Skeletal muscle tissue (tissue), 4 donors: ENCODE measurements around the gene UTP3. TPM values are rescaled to one million over a fixed set of nuclear protein-coding genes. Genes with fewer than 3 reads are reported as not detected.
"Not testable (repeated sequence)": the region's sequence is repeated elsewhere in the genome, so short reads cannot be mapped to it uniquely, and the experiment has no call there.

Source experiments
- H3K27ac ChIP-seq: one replicate; pipeline ENCODE4 v1.7.0; 2013; ENCODE audit warnings: mild to moderate bottlenecking, low read depth, low read length, inconsistent platforms
- H3K27me3 ChIP-seq, 3 donors: one replicate each; pipeline ENCODE4 v1.7.0; 2013; ENCODE audit warnings: low read length in 3 of 3; ENCODE audit not compliant: control insufficient read depth in 3 of 3, insufficient read depth in 3 of 3
- H3K36me3 ChIP-seq, 3 donors: one replicate each; pipeline ENCODE4 v1.7.0; 2013; ENCODE audit warnings: low read length in 3 of 3; ENCODE audit not compliant: control insufficient read depth in 3 of 3, insufficient read depth in 3 of 3
- H3K4me1 ChIP-seq, 3 donors: one replicate each; pipeline ENCODE4 v1.7.0; 2013; ENCODE audit warnings: low read length in 3 of 3, mild to moderate bottlenecking in 3 of 3; ENCODE audit not compliant: control insufficient read depth in 3 of 3, insufficient read depth in 3 of 3
- H3K4me3 ChIP-seq, 3 donors: one replicate each; pipeline ENCODE4 v1.7.0; 2013; ENCODE audit warnings: low read length in 3 of 3
- H3K9ac ChIP-seq, 3 donors: one replicate each; pipeline ENCODE4 v1.7.0; 2013; ENCODE audit warnings: low read length in 3 of 3, mild to moderate bottlenecking in 3 of 3, moderate library complexity in 2 of 3, low read depth in 1 of 3
- H3K9me3 ChIP-seq, 3 donors: one replicate each; pipeline ENCODE4 v1.7.0; 2013; ENCODE audit warnings: low read length in 3 of 3; ENCODE audit not compliant: control insufficient read depth in 3 of 3
- total RNA-seq: library from RNA; depleted of rRNA; stranded (reverse); fragments of >200 nt; gene quantifications from one replicate; pipeline ENCODE4 v1.2.3, GENCODE V29; 2014
- donor health status: Osteomylitis.

UTP3 gene
- total RNA-seq, 1 donor from 2014 or later, result 13.6 TPM

DNA sequence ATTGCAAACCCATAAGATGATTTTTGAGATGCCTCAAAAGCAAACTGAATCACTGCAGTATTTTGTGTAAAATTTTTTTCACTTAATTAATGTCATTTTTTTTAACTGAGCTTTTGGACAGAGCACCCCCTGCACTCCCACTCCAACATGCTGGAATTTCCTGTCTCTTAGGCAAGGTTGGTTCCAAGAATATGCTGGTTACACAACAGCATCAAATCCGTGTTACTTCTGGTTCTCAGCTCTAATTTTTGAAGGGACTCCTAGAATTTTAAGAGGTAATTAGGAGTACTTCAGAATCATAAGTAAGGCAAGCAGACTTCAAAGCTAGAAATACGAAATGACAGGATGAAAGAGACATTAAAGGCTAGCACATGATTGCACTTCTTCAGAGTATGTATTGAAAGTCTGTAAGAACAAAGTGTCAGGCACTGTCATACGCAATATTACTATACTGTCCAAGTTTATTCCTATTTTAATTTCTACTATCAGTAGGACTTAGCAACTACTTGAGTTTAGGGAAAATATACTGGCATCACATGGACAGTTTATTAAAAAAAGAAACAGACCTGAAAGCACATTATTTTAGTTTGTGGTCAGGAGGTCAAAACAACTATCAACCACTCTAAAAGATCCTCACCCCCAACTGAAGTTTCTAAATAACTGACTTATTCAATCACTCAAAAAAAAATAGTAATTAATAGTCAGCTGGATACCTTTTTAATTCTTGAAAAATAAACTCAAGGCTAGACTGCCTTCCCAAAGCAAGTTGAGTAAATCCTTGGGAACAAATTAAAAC is 20.4 kb upstream of the UTP3 start:
- Histone ChIP-seq H3K4me1 (no peaks in the 10 kb centered on the region), H3K36me3 (no peaks in the 10 kb centered on the region), H3K27ac (no peak overlapping the region), H3K9me3 (no peaks in the 10 kb centered on the region), H3K9ac (no peak overlapping the region), H3K4me3 (no peak overlapping the region), H3K27me3 (no peaks in the 10 kb centered on the region)

GRCh38 chr4:70670332-70671014 is 17.9 kb upstream of the UTP3 start:
- no peaks in the 10 kb centered on the region for H3K36me3 ChIP-seq
- no peaks in the 10 kb centered on the region for H3K4me1 ChIP-seq
- H3K27ac ChIP-seq, result no peak overlapping the region
- H3K27me3 ChIP-seq, result no peaks in the 10 kb centered on the region
- H3K9ac ChIP-seq, result no peak overlapping the region
- H3K9me3 ChIP-seq, result no peaks in the 10 kb centered on the region
- H3K4me3 ChIP-seq, result no peak overlapping the region

DNA sequence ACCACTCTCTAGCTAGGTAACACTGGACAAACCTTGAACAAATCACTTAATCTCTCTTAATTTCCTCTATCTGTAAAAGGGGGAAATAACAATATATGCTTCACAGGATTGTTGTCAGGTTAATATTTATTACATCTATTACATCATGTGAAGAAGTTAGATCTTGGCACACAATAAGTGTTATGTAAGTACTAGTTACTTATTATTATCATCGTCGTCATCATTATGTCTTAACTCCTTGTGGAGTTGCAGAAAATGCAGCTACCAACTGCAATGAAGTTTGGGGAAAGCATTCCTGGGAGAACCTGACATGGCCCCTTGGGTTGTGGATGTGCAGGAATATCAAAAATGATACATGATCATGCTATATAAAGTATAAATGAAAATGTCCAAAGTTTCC is 17.2 kb upstream of the UTP3 start:
- H3K4me3 ChIP-seq, result no peak overlapping the region
- no peak overlapping the region for H3K9ac ChIP-seq
- no peaks in the 10 kb centered on the region for H3K9me3 ChIP-seq
- H3K36me3 ChIP-seq, result no peaks in the 10 kb centered on the region
- H3K4me1 ChIP-seq, result no peaks in the 10 kb centered on the region
- no peaks in the 10 kb centered on the region for H3K27me3 ChIP-seq
- no peak overlapping the region for H3K27ac ChIP-seq

DNA sequence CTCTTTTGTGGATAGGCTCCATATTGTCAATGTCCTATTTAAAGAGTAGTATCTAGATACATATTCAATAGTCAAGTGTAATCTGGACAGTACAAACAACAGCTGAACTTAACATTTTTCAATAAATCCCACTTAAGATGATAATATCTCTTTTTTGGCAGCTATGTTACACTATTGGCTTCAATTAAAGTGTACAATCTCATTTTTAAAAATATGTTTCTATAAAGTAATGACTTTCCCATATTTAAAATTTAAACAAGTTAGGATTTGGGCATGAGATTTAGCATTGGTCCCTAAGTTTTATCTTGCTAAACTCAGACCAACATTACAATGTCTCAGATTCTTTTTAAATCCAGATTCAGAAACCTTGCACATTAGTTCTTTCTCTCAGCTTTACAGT is 14.1 kb upstream of the UTP3 start:
- no peak overlapping the region for H3K4me3 ChIP-seq
- no peaks in the 10 kb centered on the region for H3K36me3 ChIP-seq
- no peaks in the 10 kb centered on the region for H3K4me1 ChIP-seq
- no peaks in the 10 kb centered on the region for H3K9me3 ChIP-seq
- no peak overlapping the region for H3K9ac ChIP-seq
- H3K27ac ChIP-seq, result no peak overlapping the region
- H3K27me3 ChIP-seq, result no peaks in the 10 kb centered on the region

DNA sequence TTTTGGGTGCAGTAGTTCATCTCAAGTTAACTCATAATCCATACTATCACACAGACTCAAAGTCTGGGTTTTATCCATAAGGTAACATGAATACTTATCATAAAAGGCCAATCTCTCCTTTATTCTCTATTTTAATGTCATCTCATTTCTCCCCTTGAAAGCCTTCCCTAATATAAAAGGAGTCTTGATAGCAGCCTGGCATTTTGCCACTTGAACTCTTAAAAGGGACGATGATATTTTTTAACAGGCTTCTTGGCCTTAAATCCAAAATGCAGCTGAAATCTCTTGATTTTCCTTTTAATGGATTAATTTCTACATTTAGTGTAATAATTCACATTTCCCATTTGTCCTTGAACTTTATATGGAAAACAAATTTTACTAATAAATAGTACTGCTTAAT is 13.6 kb upstream of the UTP3 start:
- no peaks in the 10 kb centered on the region for H3K27me3 ChIP-seq
- no peaks in the 10 kb centered on the region for H3K9me3 ChIP-seq
- no peak overlapping the region for H3K27ac ChIP-seq

GRCh38 chr4:70676554-70677090 is 11.7 kb upstream of the UTP3 start:
- Histone ChIP-seq H3K4me1 (no peaks in the 10 kb centered on the region), H3K27me3 (no peaks in the 10 kb centered on the region), H3K9ac (no peak overlapping the region), H3K4me3 (no peak overlapping the region), H3K27ac (no peak overlapping the region), H3K9me3 (no peaks in the 10 kb centered on the region), H3K36me3 (no peaks in the 10 kb centered on the region)

More for the DNA sequence above, 13.6 kb upstream of the UTP3 start:
- no peak overlapping the region for H3K4me3 ChIP-seq
- H3K9ac ChIP-seq, result no peak overlapping the region
- H3K36me3 ChIP-seq, result no peaks in the 10 kb centered on the region
- no peaks in the 10 kb centered on the region for H3K4me1 ChIP-seq

GRCh38 chr4:70678383-70678999 is 9.8 kb upstream of the UTP3 start:
- Histone ChIP-seq H3K36me3 (no peaks in the 10 kb centered on the region), H3K27ac (no peak overlapping the region), H3K9ac (no peak overlapping the region), H3K4me1 (no peaks in the 10 kb centered on the region), H3K4me3 (no peak overlapping the region), H3K27me3 (no peaks in the 10 kb centered on the region), H3K9me3 (no peaks in the 10 kb centered on the region)

- Histone ChIP-seq H3K9me3 (no peaks in the 10 kb centered on the region), H3K4me1 (no peaks in the 10 kb centered on the region), H3K27me3 (no peaks in the 10 kb centered on the region), H3K9ac (no peak overlapping the region), H3K27ac (no peak overlapping the region), H3K36me3 (no peaks in the 10 kb centered on the region), H3K4me3 (no peak overlapping the region)
Measured at GRCh38 chr4:70680934-70681333, 7.4 kb upstream of the UTP3 start.

DNA sequence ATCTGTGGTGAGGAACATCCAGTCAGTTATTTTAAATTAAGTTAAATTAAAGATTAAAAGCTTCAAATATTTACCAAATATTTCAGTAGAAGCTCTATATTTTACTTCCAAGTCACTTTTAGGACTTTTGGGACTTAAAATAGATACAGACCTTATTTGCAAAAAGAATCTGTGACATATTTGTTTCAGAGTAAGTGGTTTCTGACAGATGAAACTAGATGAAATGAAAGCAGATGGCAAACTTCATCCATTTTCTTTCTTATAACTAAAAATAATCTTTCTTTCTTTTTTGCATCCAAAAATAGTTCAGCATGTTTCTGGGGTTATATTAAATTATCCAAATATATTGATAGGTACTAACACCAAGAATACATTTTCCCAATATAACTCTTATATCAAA is 6.6 kb upstream of the UTP3 start:
- Histone ChIP-seq H3K4me1 (no peaks in the 10 kb centered on the region), H3K4me3 (no peak overlapping the region), H3K27me3 (no peaks in the 10 kb centered on the region), H3K9ac (no peak overlapping the region), H3K9me3 (no peaks in the 10 kb centered on the region), H3K36me3 (no peaks in the 10 kb centered on the region), H3K27ac (no peak overlapping the region)

DNA sequence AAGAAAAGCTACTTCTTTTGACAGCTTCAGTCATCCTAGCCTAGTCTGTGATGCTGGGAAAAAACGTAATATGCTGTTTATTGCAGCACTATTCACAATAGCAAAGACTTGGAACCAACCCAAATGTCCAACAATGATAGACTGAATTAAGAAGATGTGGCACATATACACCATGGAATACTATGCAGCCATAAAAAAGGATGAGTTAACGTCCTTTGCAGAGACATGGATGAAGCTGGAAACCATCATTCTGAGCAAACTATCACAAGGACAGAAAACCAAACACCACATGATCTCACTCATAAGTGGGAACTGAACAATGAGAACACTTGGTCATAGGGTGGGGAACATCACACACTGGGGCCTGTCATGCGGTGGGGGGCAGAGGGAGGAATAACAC is 6.2 kb upstream of the UTP3 start:
- not testable (repeated sequence) for H3K27me3 ChIP-seq, H3K36me3 ChIP-seq

More for the DNA sequence above, 6.2 kb upstream of the UTP3 start:
- not testable (repeated sequence) for H3K9ac ChIP-seq, H3K9me3 ChIP-seq, H3K4me1 ChIP-seq, H3K4me3 ChIP-seq, H3K27ac ChIP-seq
